A673 (cell line): ENCODE data around the gene PDS5A.

Source experiments
- CTCF ChIP-seq: fragments of 300-800, 200-600 bp; sonication (generic); conservative IDR thresholded peaks from 2 replicates; pipeline ENCODE4 v1.5.1; 2017; ENCODE audit warnings: low read depth, mild to moderate bottlenecking, antibody characterized with exemption, low read length, moderate library complexity, mixed read lengths
- EZH2 ChIP-seq: fragments of 200-600 bp; sonication (generic); IDR thresholded peaks from 2 replicates; pipeline ENCODE4 v1.6.1; 2017; ENCODE audit warnings: borderline replicate concordance, low read depth, mild to moderate bottlenecking, mixed read lengths, antibody characterized with exemption, low read length; ENCODE audit not compliant: poor library complexity, severe bottlenecking

- TF ChIP-seq CTCF, result no peak
- TF ChIP-seq EZH2, result no peak
Measured at GRCh38 chr4:39792529-39792928, 185.2 kb downstream of the PDS5A start.
